Colonic mucosa (tissue), 4 donors: ENCODE results near the gene THBS2. TPM values are rescaled to one million over a fixed set of nuclear protein-coding genes. Genes with fewer than 3 reads are reported as not detected.

Experiments used
- DNase-seq: peaks from one replicate; pipeline ENCODE4 v3.0.0-alpha.2; 2020
- H3K27ac ChIP-seq: fragments of 200-600 bp; one replicate; pipeline ENCODE4 v1.8.0; 2021
- H3K27me3 ChIP-seq: fragments of 200-600 bp; one replicate; pipeline ENCODE4 v1.8.0; 2021
- H3K36me3 ChIP-seq: fragments of 200-600 bp; one replicate; pipeline ENCODE4 v1.8.0; 2021
- H3K4me1 ChIP-seq: fragments of 200-600 bp; one replicate; pipeline ENCODE4 v1.8.0; 2021; ENCODE audit warnings: mild to moderate bottlenecking
- H3K4me3 ChIP-seq: fragments of 200-600 bp; one replicate; pipeline ENCODE4 v1.8.0; 2021
- H3K9ac ChIP-seq, 2 donors: one replicate each; pipeline ENCODE4 v1.7.0; 2013; ENCODE audit warnings: control low read depth in 2 of 2, low read depth in 2 of 2, low read length in 2 of 2
- H3K9me3 ChIP-seq: fragments of 200-600 bp; one replicate; pipeline ENCODE4 v1.8.0; 2021
- CTCF ChIP-seq: fragments of 200-600 bp; IDR thresholded peaks from one replicate; pipeline ENCODE4 v1.8.0; 2022; ENCODE audit warnings: antibody characterized with exemption, mild to moderate bottlenecking
- intact Hi-C: fragments of 100-400 bp; cut with DNase I; formaldehyde crosslinking; loops from one replicate; pipeline ENCODE4 v1.14.1; 2022
- total RNA-seq, 2 donors: library from RNA; stranded (reverse); fragmentation: NEBNext Ultra II Directional in 1 of 2; extraction: Animal tissue kit (Norgen Biotek cat#: 25700) in 1 of 2; gene quantifications; one replicate each; pipeline ENCODE4 v1.2.1, GENCODE V29; 2021
- donor health status: healthy.
- donor health status: DM: no; HTN: no; CAD: no.
- donor health status: DM: no; HTN: no; CAD: no.

THBS2 gene
- total RNA-seq, 2 donors from 2014 or later = 1.9 to 5.3 TPM

- H3K27ac ChIP-seq = no peak overlapping the region
These were observed 28.5 kb downstream of the THBS2 start for GRCh38 chr6:169225131-169225576.

GRCh38 chr6:169224716-169225115 lies 28.9 kb downstream of the THBS2 start:
- no peaks in the 10 kb centered on the region for H3K9me3 ChIP-seq
- H3K36me3 ChIP-seq = no peaks in the 10 kb centered on the region
- intact Hi-C loops = no loop called here
- no peak overlapping the region for H3K9ac ChIP-seq
- TF ChIP-seq CTCF = no peak
- no peak for DNase-seq
- no peak overlapping the region for H3K27ac ChIP-seq
- no peaks in the 10 kb centered on the region for H3K4me1 ChIP-seq
- H3K27me3 ChIP-seq = no peaks in the 10 kb centered on the region
- H3K4me3 ChIP-seq = no peak overlapping the region

More at GRCh38 chr6:169225131-169225576, 28.5 kb downstream of the THBS2 start:
- intact Hi-C loops = no loop called here
- H3K4me3 ChIP-seq = no peak overlapping the region
- no peaks in the 10 kb centered on the region for H3K27me3 ChIP-seq
- no peaks in the 10 kb centered on the region for H3K9me3 ChIP-seq
- H3K36me3 ChIP-seq = no peaks in the 10 kb centered on the region
- H3K4me1 ChIP-seq = no peaks in the 10 kb centered on the region
- no peak for TF ChIP-seq CTCF
- no peak for DNase-seq
- no peak overlapping the region for H3K9ac ChIP-seq

GRCh38 chr6:169224185-169224695 lies 29.4 kb downstream of the THBS2 start:
- no peaks in the 10 kb centered on the region for H3K4me1 ChIP-seq
- H3K27ac ChIP-seq = no peak overlapping the region
- no peaks in the 10 kb centered on the region for H3K27me3 ChIP-seq
- H3K9ac ChIP-seq = no peak overlapping the region
- no peak for TF ChIP-seq CTCF
- intact Hi-C loops = no loop called here
- peak; percentile 10 for DNase-seq
- H3K9me3 ChIP-seq = no peaks in the 10 kb centered on the region
- no peaks in the 10 kb centered on the region for H3K36me3 ChIP-seq
- H3K4me3 ChIP-seq = no peak overlapping the region

GRCh38 chr6:169223006-169223405 lies 30.6 kb downstream of the THBS2 start:
- peak; percentile 14 for DNase-seq
- intact Hi-C loops = no loop called here
- Histone ChIP-seq H3K27ac (no peak overlapping the region), H3K36me3 (no peaks in the 10 kb centered on the region), H3K4me1 (no peaks in the 10 kb centered on the region), H3K9me3 (no peaks in the 10 kb centered on the region), H3K27me3 (no peaks in the 10 kb centered on the region), H3K4me3 (no peak overlapping the region), H3K9ac (no peak overlapping the region)
- no peak for TF ChIP-seq CTCF

GRCh38 chr6:169222126-169222525 lies 31.5 kb downstream of the THBS2 start:
- Histone ChIP-seq H3K4me1 (no peaks in the 10 kb centered on the region), H3K27ac (no peak overlapping the region), H3K27me3 (no peaks in the 10 kb centered on the region), H3K9me3 (no peaks in the 10 kb centered on the region), H3K9ac (no peak overlapping the region), H3K36me3 (no peaks in the 10 kb centered on the region), H3K4me3 (no peak overlapping the region)
- no peak for TF ChIP-seq CTCF
- intact Hi-C loops = no loop called here
- DNase-seq = no peak
